Measurements from ENCODE around the gene ZNF362.

ZNF362 gene

DNA sequence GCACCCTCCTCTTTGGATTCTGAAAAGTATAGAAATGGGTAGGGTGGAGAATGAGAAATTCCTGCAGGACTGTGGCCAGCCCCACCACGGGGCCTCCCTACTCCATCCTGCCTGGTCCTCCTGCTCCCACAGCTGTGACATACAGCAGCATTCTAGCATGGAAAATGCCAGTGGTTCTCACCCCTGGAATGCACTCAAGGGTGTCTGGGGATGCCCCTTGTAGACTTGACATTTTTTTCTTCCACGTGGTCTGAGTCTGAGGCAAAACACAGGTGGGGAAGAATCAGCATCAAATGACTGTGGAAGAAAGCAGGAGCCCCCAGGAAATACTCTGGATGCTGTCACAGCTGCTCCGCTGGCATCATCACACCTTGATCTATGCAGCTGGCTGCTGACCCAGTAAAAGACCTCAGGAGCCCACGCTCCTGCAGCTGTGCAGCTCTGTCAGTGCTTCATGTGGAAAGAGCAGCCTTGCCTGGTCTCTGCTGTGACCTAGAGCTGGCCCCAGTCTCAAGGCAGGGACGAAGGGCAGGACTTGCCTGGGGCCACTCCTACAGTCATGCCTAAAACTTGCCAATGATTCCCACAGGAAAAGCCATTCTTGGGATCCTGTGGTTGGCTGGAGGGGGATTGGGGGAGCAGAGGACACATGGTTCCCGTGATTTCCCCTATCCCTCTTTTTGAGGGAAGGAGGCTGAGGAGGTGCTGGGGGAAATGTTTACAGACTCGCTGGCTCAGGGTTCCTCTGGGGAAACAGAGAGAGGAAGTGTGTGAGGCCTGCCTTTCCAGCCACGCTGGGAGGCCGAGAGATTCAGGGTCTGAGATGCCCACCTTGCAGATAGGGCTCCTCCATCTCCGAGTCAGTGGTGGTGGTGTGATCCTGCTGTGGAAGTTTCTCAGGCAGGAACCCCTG is 75.4 kb downstream of the ZNF362 start:
- TF ChIP-seq, protein P1, sequence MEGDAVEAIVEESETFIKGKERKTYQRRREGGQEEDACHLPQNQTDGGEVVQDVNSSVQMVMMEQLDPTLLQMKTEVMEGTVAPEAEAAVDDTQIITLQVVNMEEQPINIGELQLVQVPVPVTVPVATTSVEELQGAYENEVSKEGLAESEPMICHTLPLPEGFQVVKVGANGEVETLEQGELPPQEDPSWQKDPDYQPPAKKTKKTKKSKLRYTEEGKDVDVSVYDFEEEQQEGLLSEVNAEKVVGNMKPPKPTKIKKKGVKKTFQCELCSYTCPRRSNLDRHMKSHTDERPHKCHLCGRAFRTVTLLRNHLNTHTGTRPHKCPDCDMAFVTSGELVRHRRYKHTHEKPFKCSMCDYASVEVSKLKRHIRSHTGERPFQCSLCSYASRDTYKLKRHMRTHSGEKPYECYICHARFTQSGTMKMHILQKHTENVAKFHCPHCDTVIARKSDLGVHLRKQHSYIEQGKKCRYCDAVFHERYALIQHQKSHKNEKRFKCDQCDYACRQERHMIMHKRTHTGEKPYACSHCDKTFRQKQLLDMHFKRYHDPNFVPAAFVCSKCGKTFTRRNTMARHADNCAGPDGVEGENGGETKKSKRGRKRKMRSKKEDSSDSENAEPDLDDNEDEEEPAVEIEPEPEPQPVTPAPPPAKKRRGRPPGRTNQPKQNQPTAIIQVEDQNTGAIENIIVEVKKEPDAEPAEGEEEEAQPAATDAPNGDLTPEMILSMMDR (IDR thresholded peaks at IDR 0.05; ENCODE audit: low read depth, low read length) = no peak
- no peak overlapping the region for H3K4me3 ChIP-seq (ENCODE audit: low read depth, low read length)

DNA sequence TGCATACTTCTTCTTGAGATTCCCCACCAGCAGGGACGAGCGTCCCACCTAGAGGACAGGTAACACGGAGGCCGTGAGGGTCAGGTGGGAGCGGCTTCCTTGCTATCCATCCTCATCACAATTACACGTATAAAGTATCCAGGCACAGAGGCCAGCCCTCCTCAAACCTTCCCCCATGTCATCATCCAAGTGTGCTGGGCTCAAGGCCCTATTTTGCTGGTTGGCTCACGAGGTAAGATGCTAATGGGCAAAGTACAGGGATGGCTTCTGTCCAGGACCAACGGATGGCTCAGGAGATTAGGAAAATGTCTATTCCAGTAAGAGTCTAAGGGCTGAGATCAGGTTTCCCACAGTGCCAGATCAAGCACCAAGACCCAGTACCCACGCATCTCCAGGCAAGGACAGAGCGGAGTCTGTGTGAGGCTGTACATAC is 76.1 kb downstream of the ZNF362 start:
- no peak overlapping the region for H3K4me3 ChIP-seq (ENCODE audit: low read depth, low read length)
- TF ChIP-seq, protein P1 (IDR thresholded peaks at IDR 0.05; ENCODE audit: low read depth, low read length) = no peak

DNA sequence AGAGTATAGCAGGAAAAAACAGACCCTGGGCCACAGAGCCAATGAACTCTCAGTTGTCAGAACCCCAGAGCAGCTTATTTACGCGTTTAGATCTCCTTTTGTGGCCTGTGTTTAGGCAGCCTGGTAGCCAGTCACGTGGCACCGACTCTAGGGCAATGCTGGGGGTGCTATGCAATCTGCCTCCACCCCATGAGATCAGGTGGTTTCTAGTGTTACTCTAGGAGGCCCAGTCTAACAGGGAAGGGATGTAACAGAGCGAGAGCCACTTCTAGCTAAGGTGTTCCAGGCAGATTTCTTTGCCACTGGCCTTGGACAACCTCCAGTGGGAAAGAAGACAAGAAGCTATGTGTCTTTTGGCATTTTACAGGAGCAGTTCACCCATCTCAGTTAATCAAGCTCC is 76.6 kb downstream of the ZNF362 start:
- H3K4me3 ChIP-seq (ENCODE audit: low read depth, low read length) = no peak overlapping the region
- TF ChIP-seq, protein P1 (IDR thresholded peaks at IDR 0.05; ENCODE audit: low read depth, low read length) = no peak

DNA sequence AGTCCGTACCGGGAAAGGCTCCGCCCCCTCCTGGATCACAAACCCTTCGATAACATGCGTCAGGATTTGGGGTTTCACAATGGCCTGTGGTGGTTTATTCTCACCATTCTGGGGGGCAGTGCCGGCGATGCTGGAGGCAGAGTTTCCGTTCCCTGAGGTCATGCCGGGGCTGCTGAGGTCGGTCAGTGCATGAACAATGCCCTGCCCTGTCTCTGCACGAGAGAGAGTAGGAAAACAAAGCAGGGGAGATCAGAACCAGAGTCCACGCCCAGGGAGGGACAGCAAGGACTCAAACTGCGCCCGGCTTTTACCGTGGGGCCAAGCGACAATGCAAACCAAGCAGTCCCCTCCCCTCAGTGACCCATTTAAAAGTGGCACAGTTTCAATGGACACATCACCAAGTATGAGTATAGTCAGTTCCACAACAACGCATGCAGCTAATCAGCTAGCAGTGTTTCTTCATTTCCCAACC is 77.8 kb downstream of the ZNF362 start:
- TF ChIP-seq, protein P1 (IDR thresholded peaks at IDR 0.05; ENCODE audit: low read depth, low read length) = no peak

DNA sequence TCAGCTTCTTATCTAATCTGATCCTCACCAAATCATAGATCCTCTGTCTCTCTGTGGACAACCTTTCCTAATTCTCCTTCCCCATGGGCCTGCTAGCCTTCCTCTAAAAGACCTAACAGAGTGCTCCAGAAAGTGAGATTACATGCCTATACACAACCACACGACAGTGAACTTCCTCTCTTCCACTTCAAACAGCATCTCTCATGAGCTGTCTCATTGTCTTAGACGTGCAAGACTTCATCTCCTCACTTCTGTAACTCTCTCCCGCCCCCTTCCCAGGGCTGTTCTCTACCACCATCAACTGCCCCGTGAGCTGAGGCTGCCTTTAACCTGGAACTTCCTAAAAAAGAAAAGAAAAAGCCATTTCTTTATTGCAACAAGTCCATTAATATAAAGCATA is 78.7 kb downstream of the ZNF362 start:
- H3K4me3 ChIP-seq (ENCODE audit: low read depth, low read length) = no peak overlapping the region
- TF ChIP-seq, protein P1 (IDR thresholded peaks at IDR 0.05; ENCODE audit: low read depth, low read length) = no peak

More for the DNA sequence above, 77.8 kb downstream of the ZNF362 start:
- H3K4me3 ChIP-seq (ENCODE audit: low read depth, low read length) = no peak overlapping the region

DNA sequence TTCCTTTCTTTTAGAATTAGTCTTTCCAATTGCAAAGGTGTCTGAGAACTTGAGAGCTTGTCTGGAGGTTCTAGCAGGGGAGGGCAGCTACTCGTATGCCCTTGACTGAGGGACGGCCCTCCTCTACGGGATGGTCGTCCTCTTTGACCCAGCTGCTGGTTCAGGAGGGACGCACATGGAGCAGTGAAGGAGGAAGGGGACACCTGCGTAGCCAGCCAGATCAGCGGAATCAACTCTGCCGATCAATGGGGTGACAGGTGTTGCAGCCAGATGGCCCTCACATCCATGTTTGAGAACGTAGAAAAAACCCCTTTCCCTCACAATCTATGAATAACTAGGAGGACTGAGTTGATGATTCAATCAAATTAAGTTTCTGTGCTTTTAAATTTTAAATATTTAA is 80.3 kb downstream of the ZNF362 start:
- TF ChIP-seq, protein P1 (IDR thresholded peaks at IDR 0.05; ENCODE audit: low read depth, low read length) = no peak
- H3K4me3 ChIP-seq (ENCODE audit: low read depth, low read length) = no peak overlapping the region

DNA sequence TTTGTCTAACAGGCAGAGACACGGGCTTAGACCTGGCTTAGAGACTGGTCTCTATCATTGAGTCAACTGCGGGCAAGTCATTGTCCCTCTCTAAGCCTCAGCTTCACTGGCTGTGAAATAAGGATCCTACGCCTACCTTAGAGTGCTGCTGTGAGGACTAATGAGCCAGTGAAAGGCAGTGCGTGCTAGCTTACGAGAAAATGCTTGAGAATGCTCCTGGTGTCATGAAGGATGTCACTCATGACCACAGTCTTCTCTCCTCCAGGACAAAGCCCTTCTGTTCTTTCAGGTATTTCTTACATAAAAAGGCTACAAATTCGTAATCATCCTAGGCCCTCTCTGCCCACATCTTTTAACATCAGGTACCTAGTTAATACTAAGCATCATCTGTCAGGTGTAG is 81.1 kb downstream of the ZNF362 start:
- no peak overlapping the region for H3K4me3 ChIP-seq (ENCODE audit: low read depth, low read length)
- TF ChIP-seq, protein P1 (IDR thresholded peaks at IDR 0.05; ENCODE audit: low read depth, low read length) = no peak

All from WI38 (cell line).